ENCODE measurements around the gene SEMA3B.
"Not testable (repeated sequence)": the region's sequence is repeated elsewhere in the genome, so short reads cannot be mapped to it uniquely, and the experiment has no call there.

- TF ChIP-seq CTCF, POLR2AphosphoS5, EP300 (IDR thresholded peaks at IDR 0.05): not testable (repeated sequence)
Measured at GRCh38 chr3:50262200-50262599, 6.7 kb upstream of the SEMA3B start.

All from gastroesophageal sphincter (tissue), 3 donors.